ENCODE data around the gene POLR3G.

The POLR3G gene

GRCh38 chr5:90438100-90438499 lies 36.6 kb upstream of the POLR3G start:
- no peak overlapping the region for H3K4me2 ChIP-seq (ENCODE audit: low read length)
- H3K9me3 ChIP-seq (ENCODE audit: low read length): no peaks in the 10 kb centered on the region
- H3F3A ChIP-seq (ENCODE audit: insufficient read depth, low read length): no peaks in the 10 kb centered on the region
- H3K27ac ChIP-seq (ENCODE audit: low read depth, low read length, poor library complexity, severe bottlenecking): no peak overlapping the region
- H4K20me1 ChIP-seq (ENCODE audit: insufficient read depth, low read length): no peaks in the 10 kb centered on the region
- H3K79me2 ChIP-seq (ENCODE audit: insufficient read depth, low read length): no peaks in the 10 kb centered on the region
- H3K36me3 ChIP-seq (ENCODE audit: insufficient read depth, low read length): no peaks in the 10 kb centered on the region
- H3K27me3 ChIP-seq (ENCODE audit: insufficient read depth, low read length): no peaks in the 10 kb centered on the region
- H3K4me3 ChIP-seq (ENCODE audit: low read depth, low read length, poor library complexity, severe bottlenecking): no peak overlapping the region
- H3K4me1 ChIP-seq (ENCODE audit: insufficient read depth, low read length, severe bottlenecking): peaks cover 8% of the 10 kb centered on the region
- H3K9me2 ChIP-seq (ENCODE audit: low read depth, low read length): no peaks in the 10 kb centered on the region
- TF ChIP-seq CTCF (IDR thresholded peaks at IDR 0.05; ENCODE audit: low read length) (no peak), EZH2 (IDR thresholded peaks at IDR 0.05; ENCODE audit: borderline replicate concordance, low read length) (no peak)
- H3K9ac ChIP-seq (ENCODE audit: low read length): no peak overlapping the region
- H2AFZ ChIP-seq (ENCODE audit: low read length): no peak overlapping the region

- peaks cover 8% of the 10 kb centered on the region for H3K4me1 ChIP-seq (ENCODE audit: insufficient read depth, low read length, severe bottlenecking)
- H2AFZ ChIP-seq (ENCODE audit: low read length): no peak overlapping the region
- no peak overlapping the region for H3K4me3 ChIP-seq (ENCODE audit: low read depth, low read length, poor library complexity, severe bottlenecking)
- H3K27me3 ChIP-seq (ENCODE audit: insufficient read depth, low read length): no peaks in the 10 kb centered on the region
- no peaks in the 10 kb centered on the region for H3K9me2 ChIP-seq (ENCODE audit: low read depth, low read length)
- H3K79me2 ChIP-seq (ENCODE audit: insufficient read depth, low read length): no peaks in the 10 kb centered on the region
- H3K27ac ChIP-seq (ENCODE audit: low read depth, low read length, poor library complexity, severe bottlenecking): no peak overlapping the region
- no peaks in the 10 kb centered on the region for H4K20me1 ChIP-seq (ENCODE audit: insufficient read depth, low read length)
- no peaks in the 10 kb centered on the region for H3K36me3 ChIP-seq (ENCODE audit: insufficient read depth, low read length)
- no peak overlapping the region for H3K4me2 ChIP-seq (ENCODE audit: low read length)
- no peak for TF ChIP-seq CTCF (IDR thresholded peaks at IDR 0.05; ENCODE audit: low read length)
- TF ChIP-seq EZH2 (IDR thresholded peaks at IDR 0.05; ENCODE audit: borderline replicate concordance, low read length): no peak
- no peaks in the 10 kb centered on the region for H3K9me3 ChIP-seq (ENCODE audit: low read length)
- H3F3A ChIP-seq (ENCODE audit: insufficient read depth, low read length): no peaks in the 10 kb centered on the region
- no peak overlapping the region for H3K9ac ChIP-seq (ENCODE audit: low read length)
These were observed 34.0 kb upstream of the POLR3G start for GRCh38 chr5:90440644-90441043.

- H3K4me2 ChIP-seq (ENCODE audit: low read length): no peak overlapping the region
- no peaks in the 10 kb centered on the region for H3K36me3 ChIP-seq (ENCODE audit: insufficient read depth, low read length)
- H3K4me1 ChIP-seq (ENCODE audit: insufficient read depth, low read length, severe bottlenecking): no peaks in the 10 kb centered on the region
- no peak for TF ChIP-seq EZH2 (IDR thresholded peaks at IDR 0.05; ENCODE audit: borderline replicate concordance, low read length)
- no peak overlapping the region for H3K9ac ChIP-seq (ENCODE audit: low read length)
- no peak overlapping the region for H2AFZ ChIP-seq (ENCODE audit: low read length)
- H3K27me3 ChIP-seq (ENCODE audit: insufficient read depth, low read length): no peaks in the 10 kb centered on the region
- H3K9me2 ChIP-seq (ENCODE audit: low read depth, low read length): no peaks in the 10 kb centered on the region
- H3K79me2 ChIP-seq (ENCODE audit: insufficient read depth, low read length): no peaks in the 10 kb centered on the region
- H3F3A ChIP-seq (ENCODE audit: insufficient read depth, low read length): no peaks in the 10 kb centered on the region
- H3K4me3 ChIP-seq (ENCODE audit: low read depth, low read length, poor library complexity, severe bottlenecking): no peak overlapping the region
- no peaks in the 10 kb centered on the region for H4K20me1 ChIP-seq (ENCODE audit: insufficient read depth, low read length)
- no peaks in the 10 kb centered on the region for H3K9me3 ChIP-seq (ENCODE audit: low read length)
- H3K27ac ChIP-seq (ENCODE audit: low read depth, low read length, poor library complexity, severe bottlenecking): no peak overlapping the region
These were observed 27.7 kb upstream of the POLR3G start for GRCh38 chr5:90446961-90447360.

GRCh38 chr5:90461288-90461687 lies 13.4 kb upstream of the POLR3G start:
- Histone ChIP-seq H3F3A (ENCODE audit: insufficient read depth, low read length) (no peaks in the 10 kb centered on the region), H4K20me1 (ENCODE audit: insufficient read depth, low read length) (no peaks in the 10 kb centered on the region), H3K4me1 (ENCODE audit: insufficient read depth, low read length, severe bottlenecking) (no peaks in the 10 kb centered on the region), H3K27ac (ENCODE audit: low read depth, low read length, poor library complexity, severe bottlenecking) (no peak overlapping the region), H3K4me2 (ENCODE audit: low read length) (no peak overlapping the region), H3K9me3 (ENCODE audit: low read length) (no peaks in the 10 kb centered on the region), H3K9ac (ENCODE audit: low read length) (no peak overlapping the region), H3K36me3 (ENCODE audit: insufficient read depth, low read length) (peaks cover 3% of the 10 kb centered on the region; the same call in 1 of the 2 replicates), H3K4me3 (ENCODE audit: low read depth, low read length, poor library complexity, severe bottlenecking) (no peak overlapping the region), H2AFZ (ENCODE audit: low read length) (no peak overlapping the region), H3K27me3 (ENCODE audit: insufficient read depth, low read length) (no peaks in the 10 kb centered on the region), H3K9me2 (ENCODE audit: low read depth, low read length) (no peaks in the 10 kb centered on the region), H3K79me2 (ENCODE audit: insufficient read depth, low read length) (0 out of 2 replicates have a peak, but pooled peaks cover 5% of the 10 kb centered on the region)
- TF ChIP-seq EZH2 (IDR thresholded peaks at IDR 0.05; ENCODE audit: borderline replicate concordance, low read length): no peak

Measured in OCI-LY1 (cell line).